DOHH2 (cell line): ENCODE data around the gene GPR161.

Experiments
- H3F3A ChIP-seq: fragments of 200-600 bp; sonication (generic), shearing (Covaris generic); 2 replicates; pipeline ENCODE4 v1.6.0; 2016; ENCODE audit warnings: antibody characterized with exemption, mild to moderate bottlenecking; ENCODE audit not compliant: control insufficient read depth, insufficient read depth
- H3K27ac ChIP-seq: fragments of 200-600 bp; sonication (generic); 2 replicates; pipeline ENCODE4 v1.5.1; 2014; ENCODE audit warnings: low read depth, mild to moderate bottlenecking, low read length, moderate library complexity
- H3K27me3 ChIP-seq: fragments of 200-600 bp; sonication (generic); 2 replicates; pipeline ENCODE4 v1.6.1; 2014; ENCODE audit warnings: mild to moderate bottlenecking, low read length, mixed read lengths; ENCODE audit not compliant: control insufficient read depth
- H3K36me3 ChIP-seq: fragments of 200-600 bp; sonication (generic); 2 replicates; pipeline ENCODE4 v1.6.1; 2014; ENCODE audit warnings: mild to moderate bottlenecking, low read length, moderate library complexity, mixed read lengths; ENCODE audit not compliant: control insufficient read depth
- H3K4me1 ChIP-seq: fragments of 200-600 bp; sonication (generic); 2 replicates; pipeline ENCODE4 v1.6.1; 2014; ENCODE audit warnings: mild to moderate bottlenecking, low read length, mixed read lengths; ENCODE audit not compliant: control insufficient read depth
- H3K4me2 ChIP-seq: fragments of 200-600 bp; sonication (generic); 2 replicates; pipeline ENCODE4 v1.6.0; 2014; ENCODE audit warnings: mild to moderate bottlenecking, low read length, moderate library complexity
- H3K4me3 ChIP-seq: fragments of 200-600 bp; sonication (generic); 2 replicates; pipeline ENCODE4 v1.5.1; 2014; ENCODE audit warnings: mild to moderate bottlenecking, low read length, mixed read lengths
- H3K79me2 ChIP-seq: fragments of 200-600 bp; sonication (generic); 2 replicates; pipeline ENCODE4 v1.6.1; 2014; ENCODE audit warnings: mild to moderate bottlenecking, low read length, mixed read lengths; ENCODE audit not compliant: control insufficient read depth
- H3K9me2 ChIP-seq: fragments of 200-600 bp; sonication (generic); replicated peaks from 2 replicates; pipeline ENCODE4 v1.6.1; 2014; ENCODE audit warnings: mild to moderate bottlenecking, low read length, mixed read lengths; ENCODE audit not compliant: control insufficient read depth
- H3K9me3 ChIP-seq: fragments of 200-600 bp; sonication (generic); 2 replicates; pipeline ENCODE4 v1.6.1; 2014; ENCODE audit warnings: antibody characterized with exemption, low read length, mixed read lengths; ENCODE audit not compliant: control insufficient read depth, insufficient read depth
- H4K20me1 ChIP-seq: fragments of 200-600 bp; sonication (generic); 2 replicates; pipeline ENCODE4 v1.6.0; 2014; ENCODE audit warnings: low read depth, mild to moderate bottlenecking, antibody characterized with exemption, low read length, moderate library complexity; ENCODE audit not compliant: control insufficient read depth, insufficient read depth
- EZH2phosphoT487 ChIP-seq: fragments of 200-600 bp; sonication (generic); IDR thresholded peaks from 2 replicates; pipeline ENCODE4 v1.6.1; 2017; ENCODE audit warnings: borderline replicate concordance, mild to moderate bottlenecking, antibody characterized with exemption, low read length, moderate library complexity, mixed read lengths
- TF ChIP-seq, protein P1 (sequence below): fragments of 200-600 bp; sonication (generic); IDR thresholded peaks from one replicate; pipeline ENCODE4 v1.5.1; 2014; ENCODE audit warnings: antibody characterized with exemption, mild to moderate bottlenecking, low read depth, low read length; ENCODE audit not compliant: poor library complexity, severe bottlenecking

Gene GPR161

DNA sequence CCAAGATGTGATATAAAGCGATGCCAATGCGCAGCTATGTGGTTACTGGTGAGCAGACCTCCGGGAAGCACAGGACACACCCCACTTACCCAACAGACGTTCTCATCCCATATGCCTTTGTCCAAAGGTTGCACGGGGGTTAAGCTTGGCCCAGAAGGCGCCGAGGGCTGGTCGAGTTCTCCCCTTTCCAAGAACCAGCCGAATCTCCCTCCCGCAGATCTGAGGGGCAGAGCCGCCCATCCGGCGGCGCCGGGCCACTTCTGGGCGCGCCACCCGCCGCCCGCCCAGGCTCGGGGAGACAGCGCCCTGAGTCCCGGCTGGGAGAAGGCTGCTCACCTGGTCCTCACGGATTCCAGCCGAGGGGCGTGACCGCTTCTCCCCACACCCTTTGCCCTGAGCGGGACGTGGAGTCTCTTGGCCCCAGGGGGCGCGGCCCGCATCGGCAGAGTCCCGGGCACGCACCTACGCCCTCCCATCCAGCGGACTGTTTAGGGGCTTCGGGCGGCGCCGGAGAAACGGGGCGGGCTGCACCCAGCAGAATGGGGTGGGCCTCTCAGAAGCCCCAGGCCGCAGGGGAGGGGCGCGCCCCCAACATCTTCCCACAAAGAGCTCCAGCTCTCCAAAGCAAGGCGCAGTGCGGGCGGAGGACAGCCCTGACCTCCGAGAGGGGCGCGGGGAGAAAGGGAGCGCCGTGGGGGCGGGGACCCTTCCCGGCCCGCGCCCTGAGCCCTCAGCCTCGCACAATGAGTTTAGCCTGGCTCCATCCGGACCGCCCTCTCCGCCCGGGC lies 615 bp downstream of the GPR161 start:
- Histone ChIP-seq H3K27ac (no peak overlapping the region), H3F3A (peaks cover 6% of the 10 kb centered on the region; the same call in 1 of the 2 replicates), H3K4me2 (peak overlapping the region; percentile 93), H3K9me2 (no peaks in the 10 kb centered on the region), H3K4me1 (peaks cover 28% of the 10 kb centered on the region), H3K27me3 (peaks cover 50% of the 10 kb centered on the region), H3K36me3 (no peaks in the 10 kb centered on the region), H3K4me3 (peak overlapping the region; percentile 79), H3K9me3 (no peaks in the 10 kb centered on the region), H3K79me2 (no peaks in the 10 kb centered on the region), H4K20me1 (no peaks in the 10 kb centered on the region)
- TF ChIP-seq, protein P1, sequence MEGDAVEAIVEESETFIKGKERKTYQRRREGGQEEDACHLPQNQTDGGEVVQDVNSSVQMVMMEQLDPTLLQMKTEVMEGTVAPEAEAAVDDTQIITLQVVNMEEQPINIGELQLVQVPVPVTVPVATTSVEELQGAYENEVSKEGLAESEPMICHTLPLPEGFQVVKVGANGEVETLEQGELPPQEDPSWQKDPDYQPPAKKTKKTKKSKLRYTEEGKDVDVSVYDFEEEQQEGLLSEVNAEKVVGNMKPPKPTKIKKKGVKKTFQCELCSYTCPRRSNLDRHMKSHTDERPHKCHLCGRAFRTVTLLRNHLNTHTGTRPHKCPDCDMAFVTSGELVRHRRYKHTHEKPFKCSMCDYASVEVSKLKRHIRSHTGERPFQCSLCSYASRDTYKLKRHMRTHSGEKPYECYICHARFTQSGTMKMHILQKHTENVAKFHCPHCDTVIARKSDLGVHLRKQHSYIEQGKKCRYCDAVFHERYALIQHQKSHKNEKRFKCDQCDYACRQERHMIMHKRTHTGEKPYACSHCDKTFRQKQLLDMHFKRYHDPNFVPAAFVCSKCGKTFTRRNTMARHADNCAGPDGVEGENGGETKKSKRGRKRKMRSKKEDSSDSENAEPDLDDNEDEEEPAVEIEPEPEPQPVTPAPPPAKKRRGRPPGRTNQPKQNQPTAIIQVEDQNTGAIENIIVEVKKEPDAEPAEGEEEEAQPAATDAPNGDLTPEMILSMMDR: no peak
- peak; percentile 73; the same call in 1 of the 2 replicates for TF ChIP-seq EZH2phosphoT487

DNA sequence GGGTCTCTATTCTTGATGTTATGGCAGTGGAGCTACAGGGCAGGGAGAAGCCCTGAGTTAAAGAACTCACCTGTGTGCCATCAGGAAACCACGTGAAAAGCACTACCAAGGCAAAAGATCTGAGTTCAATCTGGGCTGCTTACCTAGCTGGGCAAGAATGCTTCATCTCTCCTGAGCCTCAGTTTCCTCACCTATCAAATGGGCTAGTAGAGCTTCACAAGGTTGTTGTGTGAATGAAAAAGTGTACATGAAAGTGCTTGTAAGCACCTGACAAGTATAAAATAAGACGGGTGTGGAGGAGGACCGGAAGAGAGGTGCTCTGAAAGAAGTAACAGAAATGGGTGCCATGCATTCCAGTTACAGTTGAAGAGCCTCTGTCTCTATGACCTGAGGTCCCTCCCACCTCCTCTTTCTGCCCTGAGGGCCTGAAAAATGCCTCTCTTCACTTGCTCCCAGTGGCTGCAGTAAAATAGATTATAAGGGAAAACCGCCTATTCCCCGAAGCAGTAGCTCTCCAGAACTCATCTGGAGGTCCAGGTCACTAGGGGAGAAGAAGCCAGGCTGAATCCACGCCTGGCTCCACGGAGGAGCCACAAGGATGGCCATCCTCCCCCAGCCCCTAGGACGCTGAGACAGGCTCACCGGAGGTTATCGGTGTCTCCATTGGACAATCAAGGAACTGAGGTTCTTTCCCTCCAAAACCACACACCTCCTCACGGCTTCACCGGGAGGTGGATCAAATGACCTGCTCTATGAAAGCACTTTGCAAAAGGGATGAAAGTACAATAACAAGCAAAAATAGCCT lies 1.4 kb downstream of the GPR161 start:
- H3K4me3 ChIP-seq: peak overlapping the region; percentile 79
- no peaks in the 10 kb centered on the region for H3K9me3 ChIP-seq
- no peaks in the 10 kb centered on the region for H3K79me2 ChIP-seq
- H3K9me2 ChIP-seq: no peaks in the 10 kb centered on the region
- peaks cover 28% of the 10 kb centered on the region for H3K4me1 ChIP-seq
- no peak overlapping the region for H3K27ac ChIP-seq
- peaks cover 6% of the 10 kb centered on the region; the same call in 1 of the 2 replicates for H3F3A ChIP-seq
- H3K4me2 ChIP-seq: peak overlapping the region; percentile 93
- no peaks in the 10 kb centered on the region for H4K20me1 ChIP-seq
- H3K27me3 ChIP-seq: peaks cover 50% of the 10 kb centered on the region
- TF ChIP-seq, protein P1: no peak
- no peak for TF ChIP-seq EZH2phosphoT487
- H3K36me3 ChIP-seq: no peaks in the 10 kb centered on the region

DNA sequence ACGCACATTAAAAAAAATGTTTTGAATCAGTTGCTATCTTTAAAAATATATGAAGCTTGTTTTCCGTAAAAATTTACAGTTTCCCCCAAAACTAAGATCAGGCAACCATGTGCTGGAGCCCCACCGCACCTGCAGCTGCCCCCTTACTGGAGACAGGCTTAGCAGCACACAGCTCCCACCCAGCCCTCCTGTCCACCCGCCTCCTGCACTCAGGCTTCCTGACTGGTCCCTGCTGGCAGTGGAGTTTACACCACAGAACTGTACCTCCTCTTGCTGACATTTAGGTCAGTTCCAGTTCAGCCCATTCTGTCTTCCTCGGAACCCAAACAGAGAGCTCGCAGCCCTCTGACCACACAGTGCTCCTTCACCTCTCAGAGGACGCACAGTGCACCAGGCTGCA lies 2.1 kb downstream of the GPR161 start:
- Histone ChIP-seq H4K20me1 (no peaks in the 10 kb centered on the region), H3K4me3 (no peak overlapping the region), H3K79me2 (no peaks in the 10 kb centered on the region), H3F3A (peaks cover 6% of the 10 kb centered on the region; the same call in 1 of the 2 replicates), H3K9me2 (no peaks in the 10 kb centered on the region), H3K27me3 (peaks cover 46% of the 10 kb centered on the region), H3K27ac (no peak overlapping the region), H3K4me1 (peaks cover 28% of the 10 kb centered on the region), H3K36me3 (no peaks in the 10 kb centered on the region), H3K9me3 (no peaks in the 10 kb centered on the region), H3K4me2 (peak overlapping the region; percentile 0; the same call in 1 of the 2 replicates)
- no peak; the same call in 1 of the 2 replicates for TF ChIP-seq EZH2phosphoT487
- TF ChIP-seq, protein P1: no peak
